GM18505 (cell line): Measurements from ENCODE around the gene VPS54.
A peak's percentile ranks its signal among the peaks of the same experiment; 100 is the strongest.
"Not testable (repeated sequence)": the region's sequence is repeated elsewhere in the genome, so short reads cannot be mapped to it uniquely, and the experiment has no call there.

Experiments used
- ATAC-seq: cut with Tn5 transposase; IDR thresholded peaks from one replicate; pipeline ENCODE4 v1.9.1; 2021; ENCODE audit not compliant: unreplicated experiment
- POLR2A ChIP-seq: IDR thresholded peaks from 4 replicates; pipeline ENCODE4 v1.6.1; 2011; ENCODE audit warnings: borderline replicate concordance; ENCODE audit not compliant: insufficient read depth, insufficient read length; ENCODE audit errors: extremely low read depth

Gene VPS54

DNA sequence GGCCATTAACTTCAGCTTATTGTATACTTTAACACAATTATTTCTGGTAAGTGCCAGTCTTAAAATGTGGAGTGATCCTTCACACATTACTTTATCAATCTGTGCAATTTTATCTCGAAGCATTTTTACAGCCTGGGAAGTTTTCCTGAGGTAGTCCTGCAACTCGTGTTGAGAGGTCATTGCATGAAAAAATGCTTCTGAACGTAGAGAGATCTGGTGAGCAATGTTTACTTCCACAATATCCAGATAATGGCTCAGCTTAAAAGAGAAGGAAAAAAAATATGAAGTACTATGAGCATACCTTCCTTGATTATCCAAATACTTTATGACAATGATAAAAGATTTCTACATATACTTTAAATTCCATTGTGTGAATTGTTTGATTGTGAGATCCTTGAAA lies 57.0 kb downstream of the VPS54 start:
- no peak for ATAC-seq

GRCh38 chr2:63950414-63950813 lies 68.8 kb downstream of the VPS54 start:
- no peak for ATAC-seq

More for the DNA sequence above, 57.0 kb downstream of the VPS54 start:
- TF ChIP-seq POLR2A: no peak

GRCh38 chr2:63942788-63943187 lies 76.4 kb downstream of the VPS54 start:
- TF ChIP-seq POLR2A: no peak
- no peak for ATAC-seq

More at GRCh38 chr2:63950414-63950813, 68.8 kb downstream of the VPS54 start:
- TF ChIP-seq POLR2A: no peak

GRCh38 chr2:63932104-63932503 lies 87.1 kb downstream of the VPS54 start:
- ATAC-seq: not testable (repeated sequence)

GRCh38 chr2:63926815-63927214 lies 92.4 kb downstream of the VPS54 start:
- no peak for TF ChIP-seq POLR2A
- no peak for ATAC-seq

- no peak for TF ChIP-seq POLR2A
Measured at GRCh38 chr2:63914311-63914710, 104.9 kb downstream of the VPS54 start.

DNA sequence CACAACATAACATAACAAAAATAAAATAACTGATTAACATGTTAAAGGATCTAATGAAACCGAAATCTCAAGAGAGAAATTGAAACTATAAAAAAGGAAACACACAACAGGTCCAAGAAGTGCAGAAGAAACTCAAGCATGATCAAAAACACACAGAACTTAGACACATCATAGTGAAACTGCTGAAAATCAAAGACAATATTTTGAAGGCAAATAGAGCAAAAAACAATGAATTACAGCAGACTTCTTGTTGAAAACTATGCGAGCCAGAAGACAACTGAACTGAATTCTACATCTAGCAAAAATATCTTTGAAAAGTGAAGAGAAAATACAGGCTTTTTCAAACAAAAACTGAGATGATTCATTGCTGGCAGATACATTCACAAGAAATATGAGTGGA lies 116.2 kb downstream of the VPS54 start:
- TF ChIP-seq POLR2A: no peak
- peak; percentile 64 for ATAC-seq

More at GRCh38 chr2:63914311-63914710, 104.9 kb downstream of the VPS54 start:
- ATAC-seq: no peak

GRCh38 chr2:63902149-63902548 lies 117.1 kb downstream of the VPS54 start:
- TF ChIP-seq POLR2A: no peak
- no peak for ATAC-seq

- ATAC-seq: no peak
- TF ChIP-seq POLR2A: no peak
Measured at GRCh38 chr2:63899639-63900038, 119.6 kb downstream of the VPS54 start.

- no peak for TF ChIP-seq POLR2A
- no peak for ATAC-seq
Measured at GRCh38 chr2:63898839-63899238, 120.4 kb downstream of the VPS54 start.

DNA sequence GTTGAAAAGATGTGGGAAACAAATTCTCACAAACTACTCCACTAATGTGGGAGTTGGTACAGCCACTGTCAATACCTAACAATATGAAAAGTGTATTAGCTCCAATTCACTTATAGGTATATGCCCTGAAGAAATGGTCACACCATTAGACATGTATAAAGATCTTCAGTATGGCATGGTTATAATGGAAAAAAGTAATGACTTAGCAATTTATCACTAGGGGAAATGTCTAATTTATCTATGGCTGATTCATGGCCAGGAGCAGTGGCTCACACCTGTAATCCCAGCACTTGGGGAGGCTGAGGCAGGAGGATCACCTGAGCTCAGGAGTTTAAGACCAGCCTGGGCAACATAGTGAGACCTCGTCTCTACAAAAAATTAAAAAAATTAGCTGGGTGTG lies 125.1 kb downstream of the VPS54 start:
- no peak for TF ChIP-seq POLR2A
- no peak for ATAC-seq

DNA sequence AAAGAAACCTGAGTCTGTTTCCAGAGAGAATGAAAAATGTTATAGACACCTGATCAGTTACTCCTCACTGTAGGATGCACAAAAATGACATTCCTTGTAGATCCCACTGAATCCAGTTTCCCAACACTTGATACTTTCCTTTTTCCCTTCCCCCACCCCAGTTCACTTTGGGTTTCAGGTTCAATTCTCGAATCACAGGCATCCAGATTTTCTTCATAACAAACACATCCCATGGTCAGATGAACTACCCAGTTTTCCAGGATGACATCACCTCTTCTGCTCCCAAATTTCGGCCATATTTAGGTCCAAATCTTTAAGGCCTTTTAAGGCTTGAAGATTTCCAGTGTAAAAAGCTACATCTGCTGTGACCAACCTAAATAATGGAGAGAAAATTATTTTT lies 126.1 kb downstream of the VPS54 start:
- no peak for ATAC-seq
- TF ChIP-seq POLR2A: no peak

GRCh38 chr2:63891488-63892030 lies 127.7 kb downstream of the VPS54 start:
- TF ChIP-seq POLR2A: no peak
- no peak for ATAC-seq

DNA sequence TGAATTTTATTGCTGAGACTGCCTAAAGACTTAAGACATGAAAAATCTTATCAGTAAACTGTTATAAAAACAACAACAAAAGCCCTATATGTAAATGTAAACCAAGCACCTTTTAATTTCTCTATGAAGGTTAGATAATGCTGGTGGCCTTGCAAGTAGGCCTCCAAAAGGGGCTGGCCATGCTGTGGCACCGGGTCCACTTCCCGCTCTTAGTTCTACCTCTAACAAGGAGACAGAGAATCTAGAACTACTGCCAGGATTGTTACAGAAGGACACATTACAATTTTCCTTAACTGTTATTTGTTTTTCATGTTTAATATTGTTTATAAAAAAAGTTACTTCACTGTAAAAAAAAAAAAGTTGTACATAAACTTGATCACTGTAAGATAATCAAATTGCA lies 128.6 kb downstream of the VPS54 start:
- TF ChIP-seq POLR2A: no peak
- no peak for ATAC-seq
